Progenitor cell of endocrine pancreas (in vitro differentiated cells): ENCODE data around the gene ADAM12. TPM values are rescaled to one million over a fixed set of nuclear protein-coding genes. Genes with fewer than 3 reads are reported as not detected.

Experiments
- DNase-seq: peaks from one replicate; pipeline ENCODE4 v3.0.0; 2021; ENCODE audit warnings: low spot score; ENCODE audit not compliant: unreplicated experiment
- H3K27ac Mint-ChIP-seq: 2 replicates; pipeline ENCODE4 v1.8.0; 2021; ENCODE audit warnings: mild to moderate bottlenecking, moderate library complexity, mixed read lengths
- H3K27me3 Mint-ChIP-seq: 2 replicates; pipeline ENCODE4 v1.8.0; 2021; ENCODE audit warnings: mixed read lengths
- H3K36me3 Mint-ChIP-seq: 2 replicates; pipeline ENCODE4 v1.8.0; 2022; ENCODE audit warnings: mixed read lengths; ENCODE audit not compliant: insufficient read depth
- H3K4me1 Mint-ChIP-seq: 2 replicates; pipeline ENCODE4 v1.8.0; 2021; ENCODE audit warnings: low read depth, mixed read lengths
- H3K4me3 Mint-ChIP-seq: 2 replicates; pipeline ENCODE4 v1.8.0; 2021; ENCODE audit warnings: low read depth, mild to moderate bottlenecking, moderate library complexity, mixed read lengths
- H3K9me3 Mint-ChIP-seq: 2 replicates; pipeline ENCODE4 v1.8.0; 2021; ENCODE audit warnings: low read depth, mixed read lengths
- total RNA-seq: library from RNA; stranded (reverse); gene quantifications from 2 replicates; pipeline ENCODE4 v1.2.1, GENCODE V29; 2021
- TF ChIP-seq, protein P1 (sequence below): fragments of 200-600 bp; sonication (generic); IDR thresholded peaks from one replicate; pipeline ENCODE4 v1.5.0; 2021; ENCODE audit warnings: antibody characterized with exemption, mild to moderate bottlenecking; ENCODE audit not compliant: unreplicated experiment

The ADAM12 gene
- total RNA-seq, 1 donor from 2014 or later, result 1.8 TPM

- no peak overlapping the region for H3K4me3 Mint-ChIP-seq
- TF ChIP-seq, protein P1, sequence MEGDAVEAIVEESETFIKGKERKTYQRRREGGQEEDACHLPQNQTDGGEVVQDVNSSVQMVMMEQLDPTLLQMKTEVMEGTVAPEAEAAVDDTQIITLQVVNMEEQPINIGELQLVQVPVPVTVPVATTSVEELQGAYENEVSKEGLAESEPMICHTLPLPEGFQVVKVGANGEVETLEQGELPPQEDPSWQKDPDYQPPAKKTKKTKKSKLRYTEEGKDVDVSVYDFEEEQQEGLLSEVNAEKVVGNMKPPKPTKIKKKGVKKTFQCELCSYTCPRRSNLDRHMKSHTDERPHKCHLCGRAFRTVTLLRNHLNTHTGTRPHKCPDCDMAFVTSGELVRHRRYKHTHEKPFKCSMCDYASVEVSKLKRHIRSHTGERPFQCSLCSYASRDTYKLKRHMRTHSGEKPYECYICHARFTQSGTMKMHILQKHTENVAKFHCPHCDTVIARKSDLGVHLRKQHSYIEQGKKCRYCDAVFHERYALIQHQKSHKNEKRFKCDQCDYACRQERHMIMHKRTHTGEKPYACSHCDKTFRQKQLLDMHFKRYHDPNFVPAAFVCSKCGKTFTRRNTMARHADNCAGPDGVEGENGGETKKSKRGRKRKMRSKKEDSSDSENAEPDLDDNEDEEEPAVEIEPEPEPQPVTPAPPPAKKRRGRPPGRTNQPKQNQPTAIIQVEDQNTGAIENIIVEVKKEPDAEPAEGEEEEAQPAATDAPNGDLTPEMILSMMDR, result no peak
- no peaks in the 10 kb centered on the region for H3K36me3 Mint-ChIP-seq
- peaks cover 28% of the 10 kb centered on the region for H3K27me3 Mint-ChIP-seq
- DNase-seq, result no peak
- H3K27ac Mint-ChIP-seq, result no peak overlapping the region
- H3K9me3 Mint-ChIP-seq, result peaks cover 4% of the 10 kb centered on the region
- H3K4me1 Mint-ChIP-seq, result no peaks in the 10 kb centered on the region
These were observed 314.7 kb downstream of the ADAM12 start for GRCh38 chr10:126073606-126074005.

- no peak for DNase-seq
- Mint-ChIP-seq H3K4me3 (no peak overlapping the region), H3K4me1 (no peaks in the 10 kb centered on the region), H3K27ac (no peak overlapping the region), H3K27me3 (peaks cover 33% of the 10 kb centered on the region), H3K9me3 (peaks cover 4% of the 10 kb centered on the region), H3K36me3 (no peaks in the 10 kb centered on the region)
- TF ChIP-seq, protein P1, result no peak
These were observed 315.7 kb downstream of the ADAM12 start for GRCh38 chr10:126072622-126073021.

GRCh38 chr10:126070476-126071215 lies 317.6 kb downstream of the ADAM12 start:
- TF ChIP-seq, protein P1, result no peak
- no peak overlapping the region for H3K27ac Mint-ChIP-seq
- peaks cover 36% of the 10 kb centered on the region for H3K27me3 Mint-ChIP-seq

GRCh38 chr10:126068322-126068721 lies 320.0 kb downstream of the ADAM12 start:
- TF ChIP-seq, protein P1, result no peak
- peaks cover 4% of the 10 kb centered on the region for H3K4me1 Mint-ChIP-seq
- H3K9me3 Mint-ChIP-seq, result no peaks in the 10 kb centered on the region
- H3K4me3 Mint-ChIP-seq, result no peak overlapping the region
- no peaks in the 10 kb centered on the region for H3K36me3 Mint-ChIP-seq
- peaks cover 36% of the 10 kb centered on the region for H3K27me3 Mint-ChIP-seq
- H3K27ac Mint-ChIP-seq, result no peak overlapping the region
- DNase-seq, result no peak

More at GRCh38 chr10:126070476-126071215, 317.6 kb downstream of the ADAM12 start:
- H3K9me3 Mint-ChIP-seq, result no peaks in the 10 kb centered on the region
- H3K36me3 Mint-ChIP-seq, result no peaks in the 10 kb centered on the region
- H3K4me1 Mint-ChIP-seq, result peaks cover 2% of the 10 kb centered on the region
- H3K4me3 Mint-ChIP-seq, result no peak overlapping the region
- no peak for DNase-seq

- H3K36me3 Mint-ChIP-seq, result no peaks in the 10 kb centered on the region
- H3K27me3 Mint-ChIP-seq, result peaks cover 28% of the 10 kb centered on the region
These were observed 321.8 kb downstream of the ADAM12 start for GRCh38 chr10:126066456-126066855.

More at GRCh38 chr10:126066456-126066855, 321.8 kb downstream of the ADAM12 start:
- H3K4me3 Mint-ChIP-seq, result no peak overlapping the region
- peaks cover 8% of the 10 kb centered on the region for H3K4me1 Mint-ChIP-seq
- TF ChIP-seq, protein P1, result no peak
- peaks cover under 1% of the 10 kb centered on the region for H3K9me3 Mint-ChIP-seq
- no peak overlapping the region for H3K27ac Mint-ChIP-seq
- no peak for DNase-seq
